Calu3 (cell line): ENCODE results near the gene ZBTB47. TPM values are rescaled to one million over a fixed set of nuclear protein-coding genes. Genes with fewer than 3 reads are reported as not detected.

Source experiments
- Bru-seq: library from RNA; stranded (reverse); fragments of 400-500 nt; gene quantifications from one replicate; lab custom pipeline; 2021; lab: Mats Ljungman, UMichigan
- BruChase-seq, 2 experiments: library from RNA; stranded (reverse); fragments of 400-500 nt; gene quantifications; one replicate each; lab custom pipeline; 2021; lab: Mats Ljungman, UMichigan
- BruUV-seq: library from RNA; stranded (reverse); fragments of 400-500 nt; replicated peaks from 2 replicates; lab custom pipeline; 2021; lab: Mats Ljungman, UMichigan
- CTCF ChIA-PET: fragments of 300-600 bp; sonication (Branson Sonifier 250); formaldehyde crosslinking; loops from one replicate; lab custom pipeline; 2022; ENCODE audit warnings: antibody characterized with exemption; lab: Charles Lee
- DNase-seq: peaks from one replicate; pipeline ENCODE4 v3.0.0; 2022
- H3K27ac Mint-ChIP-seq: one replicate; pipeline ENCODE4 v1.8.0; 2022; ENCODE audit warnings: mixed read lengths; ENCODE audit not compliant: unreplicated experiment
- H3K27me3 Mint-ChIP-seq: one replicate; pipeline ENCODE4 v1.8.0; 2022; ENCODE audit warnings: mixed read lengths; ENCODE audit not compliant: unreplicated experiment
- H3K36me3 Mint-ChIP-seq: one replicate; pipeline ENCODE4 v1.8.0; 2022; ENCODE audit warnings: mild to moderate bottlenecking, moderate library complexity, mixed read lengths; ENCODE audit not compliant: insufficient read depth, unreplicated experiment
- H3K4me1 Mint-ChIP-seq: one replicate; pipeline ENCODE4 v1.8.0; 2022; ENCODE audit warnings: mild to moderate bottlenecking, low read depth, mixed read lengths; ENCODE audit not compliant: unreplicated experiment
- H3K4me3 Mint-ChIP-seq: one replicate; pipeline ENCODE4 v1.8.0; 2022; ENCODE audit warnings: mild to moderate bottlenecking, low read depth, moderate library complexity, mixed read lengths; ENCODE audit not compliant: unreplicated experiment
- H3K9me3 Mint-ChIP-seq: one replicate; pipeline ENCODE4 v1.8.0; 2022; ENCODE audit warnings: low read depth, mixed read lengths; ENCODE audit not compliant: unreplicated experiment
- intact Hi-C: fragments of 100-400 bp; cut with micrococcal nuclease; formaldehyde crosslinking; loops from one replicate; pipeline ENCODE4 v1.10.0; 2022; ENCODE audit not compliant: unreplicated experiment
- long read RNA-seq: library from polyadenylated mRNA; stranded (forward); transcript quantifications from one replicate; pipeline ENCODE4 v2.0.0, GENCODE V29; 2022
- total RNA-seq: library from RNA; stranded (reverse); gene quantifications from 2 replicates; pipeline ENCODE4 v1.2.3, GENCODE V29; 2022
- TF ChIP-seq, protein P1 (sequence below): fragments of 200-600 bp; IDR thresholded peaks from one replicate; pipeline ENCODE4 v1.8.0; 2022; ENCODE audit warnings: antibody characterized with exemption; ENCODE audit not compliant: unreplicated experiment

The ZBTB47 gene
- total RNA-seq: 6.0 and 7.2 TPM in 2 replicates
- percentile 35 among the genes with signal in this experiment for Bru-seq, nascent RNA
- percentile 47 among the genes with signal in this experiment for BruChase-seq, experiment 1, labeled RNA remaining after a 6-hour chase
- percentile 51 among the genes with signal in this experiment for BruChase-seq, experiment 2, labeled RNA remaining after a 2-hour chase
- long read RNA-seq: 0 reads

DNA sequence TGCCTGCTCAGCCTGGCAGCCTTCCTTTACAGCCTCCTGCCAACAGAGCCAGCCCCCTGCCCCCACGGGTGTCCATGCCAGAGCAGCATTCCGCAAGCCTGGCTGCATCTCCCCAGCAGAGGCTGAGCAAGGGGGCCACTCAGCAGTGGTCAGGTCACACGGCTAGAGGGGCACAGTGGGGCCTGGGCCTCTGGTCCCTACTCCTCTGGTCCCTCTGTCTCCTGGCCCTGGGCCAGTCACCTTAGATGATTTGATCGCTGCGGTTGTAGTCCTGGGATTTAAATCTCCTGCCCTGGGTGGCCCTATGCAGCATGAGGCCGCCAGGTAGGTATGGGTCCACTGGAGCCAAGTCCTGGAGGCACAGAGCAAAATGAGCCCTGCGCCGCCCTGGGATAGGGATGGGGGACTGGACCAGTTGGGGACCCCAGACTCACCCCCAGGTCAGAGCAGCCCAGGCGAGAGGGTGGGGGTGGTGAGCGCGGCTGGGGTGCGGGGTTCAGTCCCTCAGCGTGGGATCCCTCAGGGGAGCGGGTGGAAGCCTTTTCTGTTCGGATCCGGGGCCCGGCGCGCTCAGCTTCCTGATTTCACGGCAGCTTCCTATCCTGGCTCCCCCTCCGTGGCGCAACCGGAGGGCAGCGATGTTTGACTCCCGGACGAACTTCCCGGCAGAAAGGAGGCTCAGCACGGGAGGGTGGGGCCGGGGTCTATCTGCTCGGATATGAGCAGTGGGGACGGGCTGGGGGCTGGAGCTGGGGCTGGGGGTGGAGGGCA is at the start of gene ZBTB47:
Gene ZBTB47, plus strand, starts transcription at position 138 of the 771 bp plus-strand sequence. CDS start 4,659 bp downstream, outside the sequence.
- no peak for DNase-seq
- CTCF ChIA-PET: interaction anchor here (0.6 kb wide), 1 partner anchor 90 kb away, joined by 4 read pairs; no protein-coding TSS in a partner anchor
- intact Hi-C loops: loop anchor here (2.0 kb wide), 1 partner anchor 91 kb away; no protein-coding TSS in a partner anchor
- TF ChIP-seq, protein P1, sequence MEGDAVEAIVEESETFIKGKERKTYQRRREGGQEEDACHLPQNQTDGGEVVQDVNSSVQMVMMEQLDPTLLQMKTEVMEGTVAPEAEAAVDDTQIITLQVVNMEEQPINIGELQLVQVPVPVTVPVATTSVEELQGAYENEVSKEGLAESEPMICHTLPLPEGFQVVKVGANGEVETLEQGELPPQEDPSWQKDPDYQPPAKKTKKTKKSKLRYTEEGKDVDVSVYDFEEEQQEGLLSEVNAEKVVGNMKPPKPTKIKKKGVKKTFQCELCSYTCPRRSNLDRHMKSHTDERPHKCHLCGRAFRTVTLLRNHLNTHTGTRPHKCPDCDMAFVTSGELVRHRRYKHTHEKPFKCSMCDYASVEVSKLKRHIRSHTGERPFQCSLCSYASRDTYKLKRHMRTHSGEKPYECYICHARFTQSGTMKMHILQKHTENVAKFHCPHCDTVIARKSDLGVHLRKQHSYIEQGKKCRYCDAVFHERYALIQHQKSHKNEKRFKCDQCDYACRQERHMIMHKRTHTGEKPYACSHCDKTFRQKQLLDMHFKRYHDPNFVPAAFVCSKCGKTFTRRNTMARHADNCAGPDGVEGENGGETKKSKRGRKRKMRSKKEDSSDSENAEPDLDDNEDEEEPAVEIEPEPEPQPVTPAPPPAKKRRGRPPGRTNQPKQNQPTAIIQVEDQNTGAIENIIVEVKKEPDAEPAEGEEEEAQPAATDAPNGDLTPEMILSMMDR: no peak
- Mint-ChIP-seq H3K36me3 (peaks cover 15% of the 10 kb centered on the region), H3K4me3 (peak within 1 kb of the TSS; percentile 71), H3K27ac (peak within 1 kb of the TSS; percentile 60), H3K4me1 (peaks cover 20% of the 10 kb centered on the region), H3K9me3 (no peaks in the 10 kb centered on the region), H3K27me3 (no peaks in the 10 kb centered on the region)
- BruUV-seq: no TSS peak

DNA sequence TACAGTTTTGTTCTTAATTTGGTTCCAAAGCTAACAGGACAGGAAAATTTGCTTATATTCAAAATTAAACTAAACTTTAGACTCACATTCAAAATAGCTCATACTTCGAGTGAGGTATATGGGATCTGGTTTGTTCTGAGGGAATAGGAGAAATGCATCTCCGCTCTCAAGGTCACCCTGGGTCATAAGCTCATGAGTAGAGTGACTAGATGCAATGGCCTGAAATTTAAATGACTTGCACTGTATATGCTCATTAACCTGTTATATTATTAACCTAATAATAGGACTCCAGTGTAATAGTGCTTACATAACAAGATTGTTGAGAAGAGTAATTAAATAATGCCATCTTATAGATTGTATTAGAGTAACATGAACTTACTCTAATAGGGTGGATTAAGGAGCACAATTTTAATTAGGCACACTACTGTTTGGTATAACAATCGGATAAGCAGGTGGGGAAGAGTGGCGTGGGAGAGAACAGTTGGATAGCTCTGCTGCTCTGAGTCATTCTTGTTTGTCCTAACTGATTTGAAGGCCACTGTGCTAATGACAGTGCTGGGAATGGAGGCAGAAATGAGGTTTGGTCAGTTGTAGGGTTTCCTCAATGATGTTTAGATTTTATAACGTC is 47.8 kb upstream of the ZBTB47 start:
- TF ChIP-seq, protein P1: no peak
- H3K27me3 Mint-ChIP-seq: no peaks in the 10 kb centered on the region
- intact Hi-C loops: no loop called here
- peaks cover 35% of the 10 kb centered on the region for H3K36me3 Mint-ChIP-seq
- DNase-seq: no peak
- no TSS peak for BruUV-seq
- no peaks in the 10 kb centered on the region for H3K9me3 Mint-ChIP-seq
- peaks cover 19% of the 10 kb centered on the region for H3K4me1 Mint-ChIP-seq
- CTCF ChIA-PET: interaction anchor here (0.6 to 1.1 kb wide), 2 partner anchors 12 to 195 kb away, joined by 3 to 4 read pairs; no protein-coding TSS in a partner anchor
- no peak overlapping the region for H3K27ac Mint-ChIP-seq
- no peak overlapping the region for H3K4me3 Mint-ChIP-seq

DNA sequence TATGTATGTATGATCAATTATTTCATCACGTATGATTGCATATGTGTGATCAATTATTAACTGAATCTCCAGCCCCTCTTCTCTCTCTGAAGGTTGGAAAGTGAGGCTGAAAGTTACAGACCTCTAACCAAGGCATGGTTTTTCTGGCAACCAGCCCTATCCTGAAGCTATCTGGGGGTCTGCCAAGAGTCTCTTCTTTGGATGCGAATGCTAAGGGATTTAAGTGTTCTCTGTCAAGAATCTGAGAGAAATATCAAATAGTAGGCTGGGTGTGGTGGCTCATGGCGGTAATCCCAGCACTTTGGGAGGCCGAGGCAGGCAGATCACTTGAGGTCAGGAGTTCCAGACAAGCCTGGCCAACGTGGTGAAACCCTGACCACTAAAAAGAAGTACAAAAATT is 44.9 kb upstream of the ZBTB47 start:
- peaks cover 25% of the 10 kb centered on the region for H3K36me3 Mint-ChIP-seq
- no peaks in the 10 kb centered on the region for H3K27me3 Mint-ChIP-seq

DNA sequence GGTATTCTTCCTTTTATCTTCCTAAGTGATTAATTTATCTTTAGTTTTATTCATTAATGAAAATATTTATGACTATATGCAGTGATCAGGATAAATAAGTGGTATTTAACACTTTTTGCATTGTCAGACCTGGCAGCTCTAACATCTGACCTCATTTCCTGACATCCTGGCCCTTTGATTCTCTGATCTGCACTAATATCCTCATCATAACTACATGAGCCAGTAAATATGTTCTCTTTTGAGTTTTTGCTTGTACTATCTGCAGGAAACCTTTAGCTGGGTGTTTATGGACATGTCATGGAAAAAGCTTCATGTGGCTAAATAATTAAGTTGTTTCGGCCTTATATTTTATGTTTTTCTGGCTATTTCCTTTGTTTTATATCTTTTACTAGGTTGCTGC is 42.5 kb upstream of the ZBTB47 start:
- Mint-ChIP-seq H3K4me1 (peaks cover 11% of the 10 kb centered on the region), H3K9me3 (no peaks in the 10 kb centered on the region), H3K27me3 (no peaks in the 10 kb centered on the region), H3K27ac (no peak overlapping the region), H3K4me3 (no peak overlapping the region), H3K36me3 (peaks cover 15% of the 10 kb centered on the region)
- intact Hi-C loops: no loop called here
- TF ChIP-seq, protein P1: no peak
- DNase-seq: no peak
- CTCF ChIA-PET: no interaction called here
- no TSS peak for BruUV-seq

More for the DNA sequence above, 44.9 kb upstream of the ZBTB47 start:
- BruUV-seq: no TSS peak
- peaks cover 17% of the 10 kb centered on the region for H3K4me1 Mint-ChIP-seq
- H3K27ac Mint-ChIP-seq: no peak overlapping the region
- intact Hi-C loops: no loop called here
- CTCF ChIA-PET: interaction anchor here (1.0 kb wide), 1 partner anchor 18 kb away, joined by 3 read pairs; the partner anchor contains the start of gene SS18L2
- TF ChIP-seq, protein P1: no peak
- no peak overlapping the region for H3K4me3 Mint-ChIP-seq
- no peak for DNase-seq
- H3K9me3 Mint-ChIP-seq: no peaks in the 10 kb centered on the region
